HG02623 (cell line): ENCODE data around the gene MACF1.
"Not testable (repeated sequence)": the region's sequence is repeated elsewhere in the genome, so short reads cannot be mapped to it uniquely, and the experiment has no call there.

Experiments
- ATAC-seq: cut with Tn5 transposase; IDR thresholded peaks from one replicate; pipeline ENCODE4 v1.9.1; 2021; ENCODE audit warnings: moderate library complexity; ENCODE audit not compliant: unreplicated experiment

The MACF1 gene

DNA sequence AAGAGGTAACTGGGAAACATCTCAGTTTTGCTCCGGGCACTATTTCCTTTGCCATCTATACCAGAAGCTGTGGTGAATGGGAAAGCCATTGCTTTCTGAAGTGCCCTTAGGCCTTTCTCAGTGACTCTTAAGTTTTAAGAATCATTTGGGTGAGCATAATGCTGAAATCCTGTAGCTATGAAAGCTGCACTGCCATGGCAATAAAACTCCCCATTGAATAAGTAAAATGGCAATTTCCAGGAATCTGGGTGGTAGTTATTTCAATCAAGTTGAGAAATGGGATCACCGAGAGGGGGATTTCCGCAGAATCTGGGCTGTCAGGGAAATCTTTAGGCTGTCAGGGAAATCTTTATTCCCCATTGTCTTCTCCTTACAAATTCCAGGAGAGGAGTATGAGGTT, 26.8 kb upstream of the MACF1 start:
- no peak for ATAC-seq

DNA sequence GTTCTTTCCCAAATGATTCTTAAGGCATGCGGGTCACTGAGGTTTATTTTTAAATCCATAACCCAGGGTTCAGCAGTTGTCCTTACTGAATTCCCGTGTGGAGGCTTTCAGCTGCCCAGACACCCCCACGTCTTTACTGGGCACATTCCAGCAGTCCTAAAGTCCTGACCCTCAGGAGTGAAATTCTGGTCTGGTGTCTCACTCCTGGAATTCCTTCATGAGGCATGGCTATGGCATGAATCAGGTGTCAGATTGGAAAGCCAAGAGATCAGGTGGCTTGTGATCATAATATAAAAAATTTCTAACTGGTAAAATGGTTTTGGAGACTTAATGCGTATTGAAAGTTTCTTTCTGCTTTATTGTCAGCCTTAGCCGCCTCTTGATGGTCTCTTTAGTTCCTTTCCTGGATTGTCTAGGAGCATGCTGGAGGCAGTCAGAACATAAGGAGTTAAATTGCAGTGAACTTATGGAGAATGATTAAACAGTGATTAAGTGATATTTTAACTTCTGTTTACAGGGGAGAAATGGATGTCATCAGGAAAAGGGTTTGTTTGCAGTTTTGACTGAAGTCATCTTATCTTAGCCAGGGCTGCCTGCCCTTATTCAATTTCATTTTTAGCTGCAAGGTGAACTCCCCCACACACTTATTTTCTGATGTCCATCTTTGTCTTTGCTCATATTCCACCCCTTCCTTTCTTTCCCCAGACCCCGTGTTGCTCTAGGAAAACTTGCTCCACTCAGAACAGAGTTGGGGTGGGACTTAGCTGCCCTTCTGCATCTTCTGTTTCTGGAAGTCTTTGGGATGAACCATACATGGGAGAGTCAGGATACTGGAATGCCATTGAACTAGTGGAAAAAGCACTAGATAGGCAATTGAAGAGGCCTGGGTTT, 25.7 kb upstream of the MACF1 start:
- ATAC-seq = no peak

DNA sequence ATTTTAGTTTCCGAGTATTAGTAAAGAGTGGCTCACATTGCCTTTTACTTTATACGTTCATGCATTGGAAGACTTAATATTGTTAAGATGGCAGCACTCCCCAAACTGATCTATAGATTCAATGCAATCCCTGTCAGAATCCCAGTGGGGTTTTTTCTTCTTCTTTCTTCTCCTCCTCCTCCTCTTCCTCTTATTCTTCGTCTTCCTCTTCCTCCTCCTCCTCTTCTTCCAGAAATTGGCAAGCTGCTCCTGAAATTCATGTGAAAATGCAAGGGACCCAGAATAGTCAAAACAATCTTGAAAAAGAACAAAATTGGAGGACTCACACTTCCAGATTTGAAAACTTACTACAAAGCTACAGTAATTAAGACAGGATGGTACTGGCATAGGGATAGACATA, 23.2 kb upstream of the MACF1 start:
- no peak for ATAC-seq

DNA sequence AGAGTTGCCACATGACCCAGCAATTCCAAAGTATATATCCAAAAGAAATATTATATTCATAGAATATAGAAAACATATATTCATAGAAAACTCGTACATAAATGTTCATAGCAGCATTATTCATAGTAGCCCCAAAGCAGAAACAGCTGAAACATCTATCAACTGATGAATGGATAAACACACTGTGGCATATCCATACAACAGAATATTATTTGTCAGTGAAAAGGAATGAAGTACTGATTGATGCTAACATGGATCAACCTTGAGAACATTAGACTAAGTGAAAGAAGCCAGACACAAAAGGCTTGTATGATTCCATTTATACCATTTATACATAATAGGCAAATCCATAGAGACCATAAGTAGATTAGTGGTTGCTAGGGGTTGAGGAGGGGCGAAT, 21.7 kb upstream of the MACF1 start:
- ATAC-seq = no peak

DNA sequence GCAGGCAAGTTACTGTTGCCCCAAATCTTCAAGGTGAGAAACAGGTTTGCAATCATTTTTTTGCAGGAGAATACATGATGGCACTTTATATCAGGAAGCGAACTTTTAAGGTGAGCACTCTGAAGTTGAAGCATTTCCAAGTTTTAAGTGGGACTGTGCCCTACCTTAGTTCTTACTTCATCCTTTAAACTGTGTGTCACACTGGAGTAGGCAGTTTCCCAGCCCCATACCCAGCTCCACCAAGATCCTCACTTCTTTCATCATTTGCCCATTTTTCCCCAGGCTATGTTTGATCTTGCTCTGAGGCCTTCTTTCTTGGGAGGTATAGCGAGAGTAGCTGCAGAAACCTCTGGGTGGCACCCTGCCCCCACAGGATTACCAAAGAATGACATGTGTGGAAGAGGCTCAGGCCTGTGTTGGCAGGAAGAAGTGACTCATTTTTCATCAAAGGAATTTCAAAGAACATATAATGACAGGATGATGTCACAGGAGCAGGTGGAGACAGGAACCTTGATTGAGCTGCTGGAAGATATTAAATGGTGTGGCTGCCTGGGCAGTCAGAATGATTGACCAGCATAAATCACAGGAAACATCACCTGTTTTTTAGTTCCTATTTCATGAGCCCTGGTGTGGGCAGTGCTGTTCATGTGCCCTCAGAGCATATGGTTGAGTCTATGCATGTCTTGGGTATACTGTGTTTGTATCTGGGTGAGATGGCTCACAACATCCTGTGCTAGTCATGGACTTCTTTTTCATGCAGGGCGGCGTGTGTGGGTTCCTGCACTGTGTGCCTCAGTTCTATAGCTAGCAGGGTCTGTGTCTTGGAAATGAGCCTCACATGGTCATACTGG, 20.8 kb upstream of the MACF1 start:
- ATAC-seq = no peak

DNA sequence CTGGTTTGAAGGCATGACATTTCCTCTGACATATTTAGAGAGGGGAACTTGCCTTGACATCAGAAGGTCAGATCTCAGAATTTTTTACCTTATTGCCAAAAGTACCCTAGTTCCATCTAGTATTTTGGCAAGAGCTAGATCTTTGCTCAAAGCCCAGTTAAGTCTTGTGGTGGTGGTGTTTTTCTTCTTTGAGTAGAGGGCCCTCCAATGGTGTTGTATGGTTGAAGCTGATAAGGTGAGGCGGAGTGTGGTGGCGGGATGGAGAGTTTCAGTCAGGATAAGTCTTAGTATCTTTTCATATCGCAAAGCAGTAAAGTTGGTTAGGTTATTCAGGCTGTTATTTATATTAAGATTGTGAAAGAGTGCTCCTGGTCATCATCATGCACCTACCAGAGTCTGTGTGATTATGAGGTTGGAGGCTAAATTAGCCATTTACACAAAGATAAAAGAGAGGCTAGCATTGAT, 20.1 kb upstream of the MACF1 start:
- no peak for ATAC-seq

DNA sequence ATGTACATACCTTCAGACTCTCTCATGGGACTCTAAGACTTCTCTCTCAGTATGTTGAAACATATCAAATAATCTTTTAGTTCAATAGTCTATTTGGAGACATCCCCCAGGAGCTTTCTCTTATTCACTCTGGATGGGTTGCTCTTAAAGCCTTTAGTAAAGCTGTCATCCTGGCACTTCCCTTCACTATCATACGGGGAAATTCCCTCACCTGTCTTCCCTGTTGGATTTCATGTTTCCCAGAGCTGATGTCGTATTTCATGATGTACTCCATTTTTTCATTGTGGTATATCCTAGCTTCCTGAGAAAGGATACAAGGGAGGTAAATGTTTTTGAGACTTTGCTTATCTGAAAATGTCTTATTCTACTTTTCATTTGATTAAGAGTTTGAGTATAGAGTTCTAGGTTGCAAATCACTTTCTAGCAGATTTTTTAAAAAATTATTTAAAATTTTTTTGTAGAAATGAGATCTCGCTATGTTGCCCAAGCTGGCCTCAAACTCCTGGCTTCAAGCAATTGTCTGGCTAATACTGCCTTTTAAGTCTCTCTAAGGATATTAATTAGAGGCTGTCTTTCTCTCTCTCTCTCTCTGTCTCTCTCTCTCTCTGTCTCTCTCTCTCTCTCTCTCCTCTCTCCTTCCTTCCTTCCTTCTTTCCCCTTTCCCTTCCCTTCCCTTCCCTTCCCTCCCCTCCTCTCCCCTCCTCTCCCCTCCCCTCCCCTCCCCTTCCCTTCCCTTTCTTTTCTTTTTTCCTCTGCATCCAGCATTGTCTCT, 17.0 kb upstream of the MACF1 start:
- ATAC-seq = no peak

DNA sequence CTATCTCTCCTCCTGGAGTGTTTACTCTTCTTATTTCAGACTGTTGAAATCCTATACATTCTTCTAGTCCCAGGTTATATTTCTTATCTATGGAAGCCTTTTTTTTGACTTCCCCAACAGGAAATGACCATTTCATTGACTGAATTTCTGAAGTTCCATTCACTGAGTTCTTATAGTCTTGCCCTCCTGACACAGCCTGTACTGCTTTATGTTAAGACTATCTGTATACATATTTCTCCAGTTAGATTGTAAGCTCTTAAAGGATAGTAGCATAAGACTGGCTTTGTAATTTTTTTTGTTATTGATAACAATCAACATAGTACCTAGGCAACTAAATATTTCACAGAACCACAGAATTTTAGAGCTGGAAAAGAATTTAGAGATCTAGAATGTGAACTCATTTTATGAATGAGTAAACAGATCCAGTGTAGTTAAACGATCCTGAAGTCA, 14.9 kb upstream of the MACF1 start:
- no peak for ATAC-seq

DNA sequence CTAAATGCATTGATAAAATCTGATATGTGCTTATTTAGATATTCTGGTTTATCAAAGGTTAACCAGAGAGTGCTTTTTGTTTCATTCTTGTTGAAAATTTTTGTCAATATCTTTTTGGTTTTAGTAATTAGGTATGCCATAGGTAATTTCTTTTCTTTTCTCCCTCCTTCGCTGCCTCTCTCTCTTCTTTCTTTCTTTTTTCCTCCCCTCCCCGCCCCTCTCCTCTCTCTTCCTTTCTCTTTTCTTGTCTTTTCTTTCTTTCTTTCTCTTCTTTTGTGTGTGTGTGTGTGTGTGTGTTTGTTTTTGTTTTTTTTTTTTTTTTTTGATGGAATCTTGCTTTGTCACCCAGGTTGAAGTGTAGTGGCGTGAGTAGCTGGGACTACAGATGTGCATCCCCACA, 14.4 kb upstream of the MACF1 start:
- ATAC-seq = no peak

DNA sequence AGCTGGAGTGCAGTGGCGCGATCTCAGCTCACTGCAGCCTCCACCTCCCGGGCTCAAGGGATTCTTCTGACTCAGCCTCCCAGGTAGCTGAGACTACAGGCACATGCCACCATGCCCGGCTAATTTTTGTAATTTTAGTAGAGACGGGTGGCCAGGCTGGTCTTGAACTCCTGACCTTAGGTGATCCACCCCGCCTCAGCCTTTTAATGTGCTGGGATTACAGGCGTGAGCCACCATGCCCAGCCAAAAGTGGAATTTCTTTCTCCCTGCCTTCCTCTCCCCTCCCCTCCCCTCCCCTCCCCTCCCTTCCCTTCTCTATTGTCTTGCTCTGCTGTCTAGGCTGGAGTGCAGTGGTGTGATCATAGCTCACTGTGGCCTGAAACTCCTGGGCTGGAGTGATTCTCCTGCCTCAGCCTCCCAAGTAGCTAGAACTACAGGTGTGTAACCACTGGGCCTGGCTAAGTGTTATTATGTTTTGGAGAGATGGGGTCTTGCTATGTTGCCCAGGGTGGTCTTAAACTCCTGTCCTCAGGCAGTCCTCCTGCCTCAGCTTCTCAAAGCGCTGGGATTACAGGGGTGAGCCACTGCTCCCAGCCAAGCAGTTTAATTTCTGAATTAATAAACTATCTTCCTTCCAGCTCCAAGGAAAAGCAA, 10.0 kb upstream of the MACF1 start:
- ATAC-seq = no peak

DNA sequence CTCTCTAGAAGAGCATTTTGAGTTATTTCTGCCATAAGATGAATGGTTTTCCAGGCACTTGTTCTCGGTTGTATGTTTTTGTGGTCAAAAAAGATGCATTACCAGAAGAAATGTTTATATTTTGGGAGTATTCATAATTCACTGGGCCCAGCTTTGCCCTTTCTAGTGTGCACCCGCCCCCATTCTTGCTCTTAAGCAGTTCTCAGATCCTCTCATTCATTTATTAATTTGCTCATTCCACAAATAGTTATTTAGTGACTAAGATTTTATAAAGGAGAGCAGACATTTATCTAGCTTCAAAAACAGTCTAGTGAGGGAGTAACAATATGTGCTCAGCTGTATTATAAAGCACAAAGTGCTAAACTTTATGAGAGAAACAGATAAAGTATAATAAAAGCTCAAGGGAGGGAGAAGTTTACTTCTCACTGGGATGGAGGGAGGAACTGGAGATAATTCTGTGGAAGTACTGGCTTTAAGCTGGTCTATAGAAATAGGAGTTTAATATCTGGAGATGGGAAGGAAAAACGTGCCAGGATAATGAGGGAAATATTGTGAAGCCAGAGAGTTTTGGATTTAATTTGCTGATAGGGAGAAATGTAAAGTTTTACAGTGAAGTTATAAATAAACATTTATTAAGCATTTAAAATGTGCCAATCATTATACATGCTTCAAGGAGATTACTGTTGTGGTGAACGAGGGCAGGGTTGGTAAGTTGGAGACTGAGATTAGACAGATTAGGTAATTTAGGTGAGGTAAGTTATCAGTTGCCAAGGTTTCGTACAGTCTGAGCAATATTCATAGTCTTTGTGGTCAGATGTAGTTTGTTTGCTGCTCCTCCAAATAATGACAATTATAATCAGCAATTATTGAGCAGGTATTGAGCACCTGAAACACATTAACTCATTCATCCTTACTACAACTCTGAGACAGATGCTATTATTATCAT, 9.1 kb upstream of the MACF1 start:
- no peak for ATAC-seq

DNA sequence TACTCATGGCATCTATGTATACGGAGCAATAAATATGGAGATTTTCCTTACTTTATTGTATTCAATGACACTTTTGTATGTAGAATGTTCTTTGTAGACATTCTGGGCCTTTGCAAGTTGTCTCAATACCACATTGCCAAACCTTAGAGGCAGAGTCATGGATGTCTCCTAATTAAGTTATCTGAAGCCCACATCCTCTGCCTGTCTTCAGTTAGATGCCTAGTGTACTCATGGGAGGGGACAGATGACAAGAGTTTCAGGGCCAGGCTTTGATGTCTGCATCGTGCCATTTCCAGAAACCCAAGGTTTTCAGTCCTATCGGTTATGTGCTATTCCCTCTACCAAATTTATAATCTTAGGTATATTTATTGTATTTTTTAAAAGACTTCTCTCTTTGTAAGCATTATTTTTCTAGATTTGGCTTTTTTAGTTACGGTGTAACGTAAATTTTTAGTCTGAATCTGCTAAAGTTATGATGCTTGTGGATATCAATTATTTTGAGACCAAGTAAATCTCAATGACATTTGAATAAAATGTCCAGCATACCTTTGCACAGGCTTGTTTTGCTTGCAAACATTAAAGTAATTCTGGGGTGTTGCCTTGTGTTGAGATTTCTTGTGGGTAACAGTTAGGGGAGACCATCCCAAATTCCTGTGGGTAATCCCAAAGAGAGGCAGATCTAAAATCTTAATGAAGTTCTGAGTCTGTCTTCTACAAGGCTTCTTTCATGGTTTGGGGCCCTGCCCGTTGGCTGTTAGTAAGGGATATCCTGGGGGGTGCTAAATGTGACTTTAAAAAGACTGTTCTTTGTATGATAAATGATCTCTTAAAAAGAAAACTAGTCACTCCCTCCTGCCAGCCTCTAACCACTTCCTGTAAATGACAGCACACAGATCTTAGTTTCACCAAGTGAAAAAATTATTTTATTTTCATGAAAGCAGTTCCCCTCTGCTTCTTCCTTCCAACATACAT, 8.0 kb upstream of the MACF1 start:
- no peak for ATAC-seq

DNA sequence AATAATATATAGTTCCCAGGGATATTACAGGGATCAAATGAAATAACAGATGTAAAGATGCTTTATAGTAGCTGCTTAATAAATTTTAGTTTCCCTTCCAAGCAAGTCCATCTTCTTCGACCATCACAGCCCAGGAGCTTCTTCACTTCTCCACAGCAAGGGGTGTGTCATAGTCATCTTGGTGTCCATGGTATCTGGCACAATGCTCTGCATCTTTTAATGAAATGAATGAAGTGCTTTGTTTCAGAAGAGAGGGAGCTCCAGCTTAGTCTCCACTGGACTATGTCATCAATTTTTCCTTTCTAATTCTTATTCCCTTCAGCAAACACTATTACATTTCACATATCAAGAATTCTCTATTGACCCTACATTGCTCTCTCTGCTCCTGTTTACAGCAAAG, 4.9 kb upstream of the MACF1 start:
- ATAC-seq = no peak

DNA sequence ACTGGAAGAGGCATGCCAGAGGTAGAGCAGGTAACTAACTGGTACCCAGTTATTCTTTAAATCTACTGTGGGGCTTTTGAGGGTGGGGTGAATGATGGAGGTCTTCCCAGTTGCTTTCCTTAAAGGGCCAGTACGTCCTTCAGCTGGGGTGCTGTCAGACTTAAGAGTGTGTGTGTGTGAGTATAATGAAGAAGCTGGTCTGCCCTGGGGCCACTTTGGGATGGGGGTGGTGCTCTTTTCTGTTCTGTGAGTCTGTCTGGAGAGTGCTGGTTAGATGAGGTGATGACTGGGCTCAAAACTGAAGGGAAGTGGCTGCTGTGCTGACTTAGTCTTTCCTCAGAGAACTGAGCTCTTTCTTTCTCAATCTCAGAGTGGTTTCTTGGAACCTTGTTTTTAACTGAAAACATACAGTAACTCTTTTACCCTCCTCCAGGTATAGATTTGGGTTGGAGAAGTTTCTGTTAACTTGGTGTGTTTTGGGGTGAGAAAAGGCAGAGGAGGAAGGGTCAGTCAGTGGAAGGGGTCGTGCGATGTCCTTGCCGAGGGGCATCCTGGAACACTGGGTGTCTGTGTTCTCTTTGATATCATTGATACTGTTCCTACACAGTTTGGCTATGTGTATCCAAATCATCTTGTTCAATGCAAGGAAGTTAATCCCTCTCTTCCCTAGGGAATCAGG, 746 bp downstream of the MACF1 start:
- no peak for ATAC-seq

DNA sequence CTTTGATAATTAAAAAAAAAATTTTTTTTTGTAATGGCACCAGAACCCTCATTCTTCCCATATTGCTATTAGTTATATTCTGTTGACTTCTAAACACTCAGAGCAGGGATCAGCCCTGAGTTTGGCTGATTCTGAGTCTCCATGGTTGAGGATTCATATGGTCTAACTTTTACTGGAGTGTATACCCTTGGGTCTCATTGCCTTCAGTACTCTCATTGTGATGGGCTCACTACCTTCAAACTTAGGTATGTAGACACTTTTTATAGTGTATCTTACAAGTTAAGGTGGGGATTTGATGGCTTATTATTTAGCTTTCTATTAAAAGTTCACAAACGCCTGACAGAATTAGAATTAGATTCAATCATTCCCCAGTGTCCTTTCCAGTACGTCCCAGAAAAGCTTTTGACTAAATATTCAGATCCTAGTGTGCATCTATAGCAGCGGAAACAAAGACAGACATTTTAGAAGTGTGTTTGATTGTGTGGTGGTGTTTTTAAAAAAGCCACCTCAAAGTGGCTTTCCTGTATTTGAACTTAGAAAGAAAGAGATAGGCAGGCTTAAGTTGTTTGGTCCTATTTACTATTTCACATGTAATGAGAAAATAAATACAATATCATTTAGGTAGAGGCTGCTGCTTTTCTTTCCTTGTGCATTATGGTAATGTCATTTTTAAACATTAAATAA, 1.4 kb downstream of the MACF1 start:
- no peak for ATAC-seq

DNA sequence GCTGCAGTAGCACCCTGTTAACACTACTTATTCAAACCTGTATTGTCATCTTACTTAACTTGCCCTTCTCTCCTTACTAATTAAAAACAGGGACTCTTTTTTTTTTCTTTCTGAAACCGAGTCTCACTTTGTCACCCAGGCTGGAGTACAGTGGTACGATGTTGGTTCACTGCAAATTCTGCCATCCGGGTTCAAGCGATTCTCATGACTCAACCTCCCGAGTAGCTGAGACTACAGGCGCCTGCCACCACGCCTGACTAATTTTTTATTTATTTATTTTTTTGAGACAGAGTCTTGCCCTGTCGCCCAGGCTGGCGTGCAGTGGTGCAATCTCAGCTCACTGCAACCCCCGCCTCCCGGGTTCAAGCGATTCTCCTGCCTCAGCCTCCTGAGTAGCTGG, 3.9 kb downstream of the MACF1 start:
- ATAC-seq = not testable (repeated sequence)

DNA sequence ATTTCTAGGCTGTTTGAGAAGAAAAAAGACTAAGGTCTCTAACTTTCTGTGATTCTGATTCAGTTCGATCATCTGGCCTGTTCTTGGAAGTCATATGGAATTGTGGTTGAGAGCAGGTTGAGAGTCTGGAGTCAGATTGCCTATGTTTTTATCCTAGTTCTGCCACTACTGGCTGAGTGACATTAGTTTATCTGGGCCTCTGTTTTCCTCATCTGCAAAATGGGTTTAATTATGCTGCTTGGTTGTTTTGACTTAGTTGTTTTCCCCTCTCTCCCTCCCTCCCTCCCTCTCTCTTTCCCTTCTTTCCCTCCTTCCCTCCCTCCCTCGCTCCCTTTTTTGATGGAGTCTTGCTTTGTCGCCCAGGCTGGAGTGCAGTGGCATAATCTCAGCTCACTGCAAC, 6.2 kb downstream of the MACF1 start:
- ATAC-seq = no peak
